Measurements from ENCODE around the gene CRYBA2.
A peak's percentile ranks its signal among the peaks of the same experiment; 100 is the strongest.

Gene CRYBA2

GRCh38 chr2:218999021-218999880 is 6.0 kb upstream of the CRYBA2 start:
- no peak for DNase-seq (ENCODE audit: low read depth)

- DNase-seq (ENCODE audit: low read depth) = no peak
Measured at GRCh38 chr2:218998414-218999002, 5.3 kb upstream of the CRYBA2 start.

- no peak for DNase-seq (ENCODE audit: low read depth)
Measured at GRCh38 chr2:218997731-218998130, 4.5 kb upstream of the CRYBA2 start.

GRCh38 chr2:218996937-218997336 is 3.7 kb upstream of the CRYBA2 start:
- no peak for DNase-seq (ENCODE audit: low read depth)

GRCh38 chr2:218995972-218996711 is 2.9 kb upstream of the CRYBA2 start:
- peak; percentile 51 for DNase-seq (ENCODE audit: low read depth)

- no peak for DNase-seq (ENCODE audit: low read depth)
Measured at GRCh38 chr2:218995561-218995960, 2.3 kb upstream of the CRYBA2 start.

- no peak for DNase-seq (ENCODE audit: low read depth)
Measured at GRCh38 chr2:218992703-218993344, 398 bp downstream of the CRYBA2 start.

GRCh38 chr2:218992196-218992595 is 1.0 kb downstream of the CRYBA2 start:
- no peak for DNase-seq (ENCODE audit: low read depth)

GRCh38 chr2:218991674-218992168 is 1.5 kb downstream of the CRYBA2 start:
- DNase-seq (ENCODE audit: low read depth) = no peak

GRCh38 chr2:218990612-218991011 is 2.6 kb downstream of the CRYBA2 start:
- DNase-seq (ENCODE audit: low read depth) = no peak

- no peak for DNase-seq (ENCODE audit: low read depth)
Measured at GRCh38 chr2:218990052-218990451, 3.2 kb downstream of the CRYBA2 start.

GRCh38 chr2:218988650-218989049 is 4.6 kb downstream of the CRYBA2 start:
- DNase-seq (ENCODE audit: low read depth) = no peak

- no peak for DNase-seq (ENCODE audit: low read depth)
Measured at GRCh38 chr2:218988164-218988563, 5.1 kb downstream of the CRYBA2 start.

GRCh38 chr2:218986148-218986761 is 7.0 kb downstream of the CRYBA2 start:
- DNase-seq (ENCODE audit: low read depth) = no peak

GRCh38 chr2:218985325-218986091 is 7.7 kb downstream of the CRYBA2 start:
- no peak for DNase-seq (ENCODE audit: low read depth)

- no peak for DNase-seq (ENCODE audit: low read depth)
Measured at GRCh38 chr2:218985021-218985324, 8.2 kb downstream of the CRYBA2 start, which contains the start of gene FEV. Gene FEV, minus strand, starts transcription at chr2:218985184. Its CDS starts 109 bp downstream, at chr2:218985075.

- no peak for DNase-seq (ENCODE audit: low read depth)
Measured at GRCh38 chr2:218984239-218985020, 8.8 kb downstream of the CRYBA2 start.

- DNase-seq (ENCODE audit: low read depth) = no peak
Measured at GRCh38 chr2:218983934-218984238, 9.3 kb downstream of the CRYBA2 start.

GRCh38 chr2:218983263-218983933 is 9.8 kb downstream of the CRYBA2 start:
- no peak for DNase-seq (ENCODE audit: low read depth)
